Astrocyte (in vitro differentiated cells and primary cell): Measurements from ENCODE around the gene BIRC7.

Experiments used
- EZH2 ChIP-seq: IDR thresholded peaks from 2 replicates; pipeline ENCODE4 v1.6.1; 2012; ENCODE audit warnings: mild to moderate bottlenecking, low read length, inconsistent platforms; ENCODE audit not compliant: insufficient read depth
- TF ChIP-seq, protein P1 (sequence below): IDR thresholded peaks from 2 replicates; pipeline ENCODE4 v1.5.1; 2011; ENCODE audit warnings: low read depth, mild to moderate bottlenecking, inconsistent platforms, low read length, moderate library complexity; ENCODE audit not compliant: insufficient read depth

DNA sequence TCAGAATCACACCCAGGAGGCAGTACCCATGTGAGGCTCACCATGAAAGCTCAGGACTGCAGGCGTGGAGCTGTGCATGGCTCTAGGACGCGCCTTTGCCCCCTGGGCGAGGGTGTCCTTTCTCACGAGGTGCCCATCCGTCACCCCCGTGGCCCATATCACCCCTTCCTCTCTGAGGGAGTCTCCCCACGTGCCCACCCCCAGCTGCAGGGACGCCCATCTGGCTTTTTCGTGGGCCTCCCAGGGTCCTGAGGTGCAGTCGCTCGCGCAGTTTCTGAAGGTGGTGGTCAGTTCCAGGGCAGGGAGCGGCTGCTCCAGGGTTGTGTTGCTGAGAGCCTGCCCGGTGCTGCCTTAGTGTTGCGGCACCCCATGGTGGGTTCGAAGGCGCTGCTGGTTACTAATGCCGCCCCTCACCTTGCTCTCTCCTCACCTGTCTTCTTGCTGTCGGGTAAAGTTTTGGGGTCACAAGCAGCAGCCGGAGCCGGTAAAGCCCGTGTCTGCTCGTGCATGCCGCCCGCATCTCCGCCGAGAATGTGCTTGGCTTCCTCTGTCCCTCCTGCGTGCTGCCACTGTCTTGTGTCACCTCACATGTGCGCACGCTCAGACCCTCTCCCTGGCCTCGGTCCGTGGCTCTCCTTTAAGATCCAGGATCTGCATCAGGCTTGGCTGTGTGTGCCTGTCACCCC, 47.8 kb downstream of the BIRC7 start:
- TF ChIP-seq EZH2, result no peak
- TF ChIP-seq, protein P1, sequence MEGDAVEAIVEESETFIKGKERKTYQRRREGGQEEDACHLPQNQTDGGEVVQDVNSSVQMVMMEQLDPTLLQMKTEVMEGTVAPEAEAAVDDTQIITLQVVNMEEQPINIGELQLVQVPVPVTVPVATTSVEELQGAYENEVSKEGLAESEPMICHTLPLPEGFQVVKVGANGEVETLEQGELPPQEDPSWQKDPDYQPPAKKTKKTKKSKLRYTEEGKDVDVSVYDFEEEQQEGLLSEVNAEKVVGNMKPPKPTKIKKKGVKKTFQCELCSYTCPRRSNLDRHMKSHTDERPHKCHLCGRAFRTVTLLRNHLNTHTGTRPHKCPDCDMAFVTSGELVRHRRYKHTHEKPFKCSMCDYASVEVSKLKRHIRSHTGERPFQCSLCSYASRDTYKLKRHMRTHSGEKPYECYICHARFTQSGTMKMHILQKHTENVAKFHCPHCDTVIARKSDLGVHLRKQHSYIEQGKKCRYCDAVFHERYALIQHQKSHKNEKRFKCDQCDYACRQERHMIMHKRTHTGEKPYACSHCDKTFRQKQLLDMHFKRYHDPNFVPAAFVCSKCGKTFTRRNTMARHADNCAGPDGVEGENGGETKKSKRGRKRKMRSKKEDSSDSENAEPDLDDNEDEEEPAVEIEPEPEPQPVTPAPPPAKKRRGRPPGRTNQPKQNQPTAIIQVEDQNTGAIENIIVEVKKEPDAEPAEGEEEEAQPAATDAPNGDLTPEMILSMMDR, result no peak
